A549 (cell line): ENCODE measurements around the gene ADK.

ENCODE experiments used
- CEBPB ChIP-seq, 2 experiments: fragments of >200 bp in 1 of 2; sonication (Bioruptor Twin) in 1 of 2; formaldehyde crosslinking in 1 of 2; IDR thresholded peaks; 2 replicates each; pipeline ENCODE4 v1.6.1; 2012 to 2016
- E2F6 ChIP-seq: IDR thresholded peaks from 2 replicates; pipeline ENCODE4 v1.6.1; 2012; ENCODE audit warnings: low read depth, borderline replicate concordance
- EHMT2 ChIP-seq: fragments of 200-600 bp; sonication (generic); IDR thresholded peaks from 2 replicates; pipeline ENCODE4 v1.6.1; 2016; ENCODE audit warnings: antibody characterized with exemption, low read depth, mild to moderate bottlenecking, moderate library complexity
- EP300 ChIP-seq, 2 experiments: fragments of >200 bp; sonication (Bioruptor Twin); formaldehyde crosslinking; IDR thresholded peaks; 2 replicates in 1 of 2; 3 replicates in 1 of 2; pipeline ENCODE4 v1.6.1; 2016 to 2017
- HOXB13 ChIP-seq: fragments of 250-450 bp; sonication (Bioruptor Pico); IDR thresholded peaks from 2 replicates; pipeline ENCODE4 v1.5.0; 2020; ENCODE audit warnings: low read depth, mild to moderate bottlenecking, moderate library complexity
- JUN ChIP-seq, 2 experiments: fragments of >200 bp; sonication (Bioruptor Twin); formaldehyde crosslinking; IDR thresholded peaks; 2 replicates in 1 of 2; 3 replicates in 1 of 2; pipeline ENCODE4 v1.6.1; 2016 to 2017
- MYC ChIP-seq: IDR thresholded peaks from 2 replicates; pipeline ENCODE4 v1.6.1; 2012; ENCODE audit warnings: mild to moderate bottlenecking, inconsistent platforms, low read length, improper control_type of control experiment, borderline replicate concordance
- NR3C1 ChIP-seq: fragments of >200 bp; sonication (Bioruptor Twin); formaldehyde crosslinking; IDR thresholded peaks from 3 replicates; pipeline ENCODE4 v1.6.1; 2017
- RAD21 ChIP-seq, 2 experiments: fragments of >200 bp in 1 of 2; sonication (Bioruptor Twin) in 1 of 2; formaldehyde crosslinking in 1 of 2; IDR thresholded peaks in 1 of 2; conservative IDR thresholded peaks in 1 of 2; 2 replicates in 1 of 2; 3 replicates in 1 of 2; pipeline ENCODE4 v1.6.1; 2012 to 2018; ENCODE audit warnings: inconsistent platforms in 1 of 2
- REST ChIP-seq: fragments of 200-600 bp; sonication (generic); IDR thresholded peaks from 2 replicates; pipeline ENCODE4 v1.6.1; 2016; ENCODE audit warnings: antibody characterized with exemption, mild to moderate bottlenecking, moderate library complexity
- USF2 ChIP-seq: fragments of 450-650 bp; IDR thresholded peaks from 2 replicates; pipeline ENCODE4 v1.6.1; 2014; ENCODE audit warnings: antibody characterized with exemption
- TF ChIP-seq, protein P1 (sequence below): fragments of >200 bp; sonication (Bioruptor Twin); formaldehyde crosslinking; IDR thresholded peaks from 3 replicates; pipeline ENCODE4 v1.5.1; 2016
- TF ChIP-seq, protein P2 (sequence below): IDR thresholded peaks from 2 replicates; pipeline ENCODE4 v1.6.1; 2012

DNA sequence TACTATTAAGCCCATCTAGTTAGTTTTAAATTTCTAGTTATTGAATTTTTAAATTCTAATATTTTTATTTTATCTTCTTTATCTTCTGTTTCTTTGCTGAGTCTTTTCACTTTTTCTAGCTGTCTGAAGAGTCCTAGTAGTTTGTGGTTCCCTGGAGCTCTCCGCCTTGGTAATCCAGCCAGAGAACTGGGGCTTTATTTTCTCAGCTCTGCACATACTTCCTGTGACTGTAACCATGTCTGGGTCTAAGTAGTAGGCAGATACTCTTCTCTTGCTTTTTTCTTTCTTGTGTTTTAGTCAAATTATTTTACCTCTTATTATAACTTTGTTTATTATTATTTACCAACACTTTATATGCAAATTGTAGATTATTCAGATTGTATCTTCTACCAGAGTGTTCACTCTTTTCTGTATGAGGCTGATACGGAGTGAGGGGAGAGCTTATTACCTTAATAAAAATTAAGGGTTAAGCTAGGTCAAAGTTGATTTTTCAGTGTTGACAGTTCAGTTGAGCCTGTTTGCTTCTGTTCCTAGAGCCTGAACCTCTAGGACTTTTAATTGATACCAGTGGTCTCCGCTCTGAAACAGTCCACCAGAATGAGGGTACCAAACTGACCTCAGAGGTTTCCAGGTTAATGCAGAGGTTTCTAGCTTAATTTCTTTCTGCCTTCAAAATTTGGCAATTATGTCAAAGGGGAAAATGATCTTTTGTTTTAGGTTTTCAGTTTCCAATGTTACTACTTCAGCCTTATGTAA is 155.4 kb downstream of the ADK start:
- TF ChIP-seq EP300 (IDR thresholded peaks at IDR 0.05) (no peak), HOXB13 (CRISPR knock-in tag) (no peak), CEBPB (IDR thresholded peaks at IDR 0.05) (no peak), REST (no peak), E2F6 (no peak), EHMT2 (no peak), NR3C1 (no peak), MYC (no peak), USF2 (no peak), RAD21 (conservative IDR thresholded peaks at IDR 0.05 in 1 of 2, IDR thresholded peaks at IDR 0.05 in 1 of 2) (no peak), JUN (IDR thresholded peaks at IDR 0.05) (no peak)
- TF ChIP-seq, protein P1, sequence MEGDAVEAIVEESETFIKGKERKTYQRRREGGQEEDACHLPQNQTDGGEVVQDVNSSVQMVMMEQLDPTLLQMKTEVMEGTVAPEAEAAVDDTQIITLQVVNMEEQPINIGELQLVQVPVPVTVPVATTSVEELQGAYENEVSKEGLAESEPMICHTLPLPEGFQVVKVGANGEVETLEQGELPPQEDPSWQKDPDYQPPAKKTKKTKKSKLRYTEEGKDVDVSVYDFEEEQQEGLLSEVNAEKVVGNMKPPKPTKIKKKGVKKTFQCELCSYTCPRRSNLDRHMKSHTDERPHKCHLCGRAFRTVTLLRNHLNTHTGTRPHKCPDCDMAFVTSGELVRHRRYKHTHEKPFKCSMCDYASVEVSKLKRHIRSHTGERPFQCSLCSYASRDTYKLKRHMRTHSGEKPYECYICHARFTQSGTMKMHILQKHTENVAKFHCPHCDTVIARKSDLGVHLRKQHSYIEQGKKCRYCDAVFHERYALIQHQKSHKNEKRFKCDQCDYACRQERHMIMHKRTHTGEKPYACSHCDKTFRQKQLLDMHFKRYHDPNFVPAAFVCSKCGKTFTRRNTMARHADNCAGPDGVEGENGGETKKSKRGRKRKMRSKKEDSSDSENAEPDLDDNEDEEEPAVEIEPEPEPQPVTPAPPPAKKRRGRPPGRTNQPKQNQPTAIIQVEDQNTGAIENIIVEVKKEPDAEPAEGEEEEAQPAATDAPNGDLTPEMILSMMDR: no peak
- TF ChIP-seq, protein P2, sequence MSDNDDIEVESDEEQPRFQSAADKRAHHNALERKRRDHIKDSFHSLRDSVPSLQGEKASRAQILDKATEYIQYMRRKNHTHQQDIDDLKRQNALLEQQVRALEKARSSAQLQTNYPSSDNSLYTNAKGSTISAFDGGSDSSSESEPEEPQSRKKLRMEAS: no peak
